Mesenchymal stem cell (in vitro differentiated cells and primary cell): ENCODE data around the gene SAMD4A.
A peak's percentile ranks its signal among the peaks of the same experiment; 100 is the strongest.

Experiments used
- DNase-seq: peaks from one replicate; pipeline ENCODE4 v3.0.0-alpha.2; 2013
- H2AFZ ChIP-seq: one replicate; pipeline ENCODE4 v1.6.1; 2013; ENCODE audit warnings: low read depth, mild to moderate bottlenecking, control low read depth, inconsistent platforms, low read length, moderate library complexity
- H2AK5ac ChIP-seq: 2 replicates; pipeline ENCODE4 v1.6.1; 2013; ENCODE audit warnings: low read length, moderate library complexity, mild to moderate bottlenecking, inconsistent platforms; ENCODE audit not compliant: severe bottlenecking
- H2BK120ac ChIP-seq: one replicate; pipeline ENCODE4 v1.6.1; 2013; ENCODE audit warnings: low read depth, mild to moderate bottlenecking, inconsistent platforms, low read length, moderate library complexity
- H2BK12ac ChIP-seq, 2 experiments: one replicate each; pipeline ENCODE4 v1.6.1; 2013; ENCODE audit warnings: inconsistent platforms in 2 of 2, low read length in 2 of 2, mild to moderate bottlenecking in 2 of 2, moderate library complexity in 2 of 2, control low read depth in 1 of 2
- H2BK15ac ChIP-seq: one replicate; pipeline ENCODE4 v1.6.1; 2013; ENCODE audit warnings: mild to moderate bottlenecking, low read depth, inconsistent platforms; ENCODE audit not compliant: poor library complexity, severe bottlenecking
- H2BK5ac ChIP-seq: 2 replicates; pipeline ENCODE4 v1.6.1; 2013; ENCODE audit warnings: low read depth, mild to moderate bottlenecking, low read length, control low read depth, inconsistent platforms; ENCODE audit not compliant: poor library complexity, severe bottlenecking
- H3K14ac ChIP-seq, 2 experiments: one replicate each; pipeline ENCODE4 v1.6.1; 2013; ENCODE audit warnings: inconsistent platforms in 2 of 2, low read length in 2 of 2, control low read depth in 1 of 2, mild to moderate bottlenecking in 1 of 2, moderate library complexity in 1 of 2
- H3K18ac ChIP-seq, 2 experiments: one replicate each; pipeline ENCODE4 v1.6.1; 2013; ENCODE audit warnings: inconsistent platforms in 2 of 2, low read length in 2 of 2, control low read depth in 1 of 2, low read depth in 1 of 2, mild to moderate bottlenecking in 1 of 2
- H3K23ac ChIP-seq, 2 experiments: one replicate each; pipeline ENCODE4 v1.6.1; 2013; ENCODE audit warnings: inconsistent platforms in 2 of 2, low read length in 2 of 2, mild to moderate bottlenecking in 2 of 2, moderate library complexity in 2 of 2, control low read depth in 1 of 2
- H3K27ac ChIP-seq: 2 replicates; pipeline ENCODE4 v1.5.1; 2013; ENCODE audit warnings: mild to moderate bottlenecking, moderate library complexity, low read length, control low read depth, inconsistent platforms; ENCODE audit not compliant: poor library complexity, severe bottlenecking
- H3K27me3 ChIP-seq, 2 experiments: 2 replicates each; pipeline versions ENCODE4 v1.6.1 to v1.7.0; 2013; ENCODE audit warnings: low read length in 2 of 2, mild to moderate bottlenecking in 2 of 2, moderate library complexity in 2 of 2, control low read depth in 1 of 2, inconsistent platforms in 1 of 2; ENCODE audit not compliant: control insufficient read depth in 1 of 2, insufficient read depth in 1 of 2
- H3K36me3 ChIP-seq, 2 experiments: 2 replicates each; pipeline versions ENCODE4 v1.6.1 to v1.7.0; 2013; ENCODE audit warnings: low read length in 2 of 2, control low read depth in 1 of 2, inconsistent platforms in 1 of 2, low read depth in 1 of 2, mild to moderate bottlenecking in 1 of 2; ENCODE audit not compliant: insufficient read depth in 2 of 2, control insufficient read depth in 1 of 2
- H3K4ac ChIP-seq, 2 experiments: one replicate each; pipeline ENCODE4 v1.6.1; 2013; ENCODE audit warnings: inconsistent platforms in 2 of 2, low read length in 2 of 2, mild to moderate bottlenecking in 2 of 2, moderate library complexity in 2 of 2, control low read depth in 1 of 2, low read depth in 1 of 2
- H3K4me1 ChIP-seq: 2 replicates; pipeline ENCODE4 v1.6.1; 2013; ENCODE audit warnings: low read depth, low read length, control low read depth; ENCODE audit not compliant: control insufficient read depth, insufficient read depth
- H3K4me2 ChIP-seq: 2 replicates; pipeline ENCODE4 v1.6.1; 2013; ENCODE audit warnings: low read length, mild to moderate bottlenecking, inconsistent platforms; ENCODE audit not compliant: poor library complexity, severe bottlenecking
- H3K4me3 ChIP-seq, 2 experiments: 2 replicates each; pipeline versions ENCODE4 v1.5.1 to v1.7.0; 2013; ENCODE audit warnings: low read length in 2 of 2, mild to moderate bottlenecking in 2 of 2, control low read depth in 1 of 2, low read depth in 1 of 2; ENCODE audit not compliant: insufficient read depth in 1 of 2
- H3K79me1 ChIP-seq: replicated peaks from 2 replicates; pipeline ENCODE4 v1.6.1; 2013; ENCODE audit warnings: mild to moderate bottlenecking, control low read depth, low read length, inconsistent platforms; ENCODE audit not compliant: poor library complexity, severe bottlenecking
- H3K9ac ChIP-seq: 2 replicates; pipeline ENCODE4 v1.7.0; 2013; ENCODE audit warnings: mild to moderate bottlenecking, low read length, moderate library complexity
- H3K9me3 ChIP-seq: 2 replicates; pipeline ENCODE4 v1.7.0; 2013; ENCODE audit warnings: mild to moderate bottlenecking, low read length; ENCODE audit not compliant: control insufficient read depth
- H4K8ac ChIP-seq: one replicate; pipeline ENCODE4 v1.6.1; 2013; ENCODE audit warnings: inconsistent platforms, mild to moderate bottlenecking, low read length, moderate library complexity
- H4K91ac ChIP-seq: one replicate; pipeline ENCODE4 v1.6.1; 2013; ENCODE audit warnings: mild to moderate bottlenecking, low read length, inconsistent platforms
- WGBS: methylation state at CpG from one replicate; pipeline ENCODE4 v1.1.7; 2013; ENCODE audit warnings: mixed read lengths; 5-methylcytosine and 5-hydroxymethylcytosine counted together

Gene SAMD4A

GRCh38 chr14:54640506-54640905, 73.6 kb downstream of the SAMD4A start:
- Histone ChIP-seq H2BK120ac (no peak overlapping the region), H3K27me3 (no peaks in the 10 kb centered on the region), H3K9me3 (no peaks in the 10 kb centered on the region), H2AFZ (no peak overlapping the region), H3K23ac (no peak overlapping the region), H4K91ac (peak overlapping the region; percentile 23), H3K18ac (peak overlapping the region; percentile 7 to 13), H3K79me1 (peaks cover 20% of the 10 kb centered on the region), H3K36me3 (no peaks in the 10 kb centered on the region), H3K4me1 (peaks cover 11% of the 10 kb centered on the region), H2BK12ac (no peak overlapping the region), H3K14ac (peak overlapping the region in 1 of 2 experiments; percentile 53), H3K4me3 (peak overlapping the region in 1 of 2 experiments; percentile 42), H3K27ac (no peak overlapping the region), H2AK5ac (no peak overlapping the region), H2BK15ac (no peak overlapping the region), H2BK5ac (no peak overlapping the region), H3K9ac (peak overlapping the region; percentile 64), H4K8ac (peak overlapping the region; percentile 16), H3K4me2 (no peak overlapping the region), H3K4ac (peak overlapping the region in 1 of 2 experiments; percentile 2)
- 61% methylated on average over 7 of the region's 8 CpGs for WGBS
- peak; percentile 41 for DNase-seq

GRCh38 chr14:54642121-54642520, 75.2 kb downstream of the SAMD4A start:
- H2BK15ac ChIP-seq, result peak overlapping the region; percentile 52
- H3K14ac ChIP-seq, result no peak overlapping the region
- no peak overlapping the region for H3K23ac ChIP-seq
- no peak overlapping the region for H3K27ac ChIP-seq
- no peaks in the 10 kb centered on the region for H3K9me3 ChIP-seq
- H4K91ac ChIP-seq, result no peak overlapping the region
- H3K4me1 ChIP-seq, result peaks cover 11% of the 10 kb centered on the region
- no peak overlapping the region for H3K4me2 ChIP-seq
- no peak overlapping the region for H2AFZ ChIP-seq
- H3K9ac ChIP-seq, result no peak overlapping the region
- H3K18ac ChIP-seq, result peak overlapping the region; percentile 25 to 49
- no peak overlapping the region for H3K4ac ChIP-seq
- H2BK5ac ChIP-seq, result no peak overlapping the region
- no peak overlapping the region for H4K8ac ChIP-seq
- WGBS, result 100% methylated on average over 2 of the region's 2 CpGs
- peak overlapping the region; percentile 4 to 29 for H2BK12ac ChIP-seq
- peak overlapping the region; percentile 30 for H2AK5ac ChIP-seq
- no peaks in the 10 kb centered on the region for H3K27me3 ChIP-seq
- H2BK120ac ChIP-seq, result no peak overlapping the region
- H3K4me3 ChIP-seq, result no peak overlapping the region
- no peak for DNase-seq
- no peaks in the 10 kb centered on the region for H3K36me3 ChIP-seq
- peaks cover 22% of the 10 kb centered on the region for H3K79me1 ChIP-seq

- WGBS, result 34% methylated on average over 8 of the region's 9 CpGs
- no peak overlapping the region for H4K8ac ChIP-seq
Observed at GRCh38 chr14:54642801-54643695, 76.1 kb downstream of the SAMD4A start.

GRCh38 chr14:54643696-54644176, 76.8 kb downstream of the SAMD4A start:
- no peak overlapping the region for H3K4ac ChIP-seq
- H3K23ac ChIP-seq, result no peak overlapping the region
- H2BK5ac ChIP-seq, result no peak overlapping the region
- peak overlapping the region; percentile 52 for H2AK5ac ChIP-seq
- DNase-seq, result peak; percentile 55
- no peak overlapping the region for H2BK12ac ChIP-seq
- peak overlapping the region; percentile 52 for H3K27ac ChIP-seq
- H3K4me1 ChIP-seq, result peaks cover 9% of the 10 kb centered on the region
- no peaks in the 10 kb centered on the region for H3K27me3 ChIP-seq
- peaks cover 28% of the 10 kb centered on the region for H3K79me1 ChIP-seq
- H3K36me3 ChIP-seq, result no peaks in the 10 kb centered on the region
- no peak overlapping the region for H3K14ac ChIP-seq
- no peaks in the 10 kb centered on the region for H3K9me3 ChIP-seq
- H3K9ac ChIP-seq, result no peak overlapping the region
- no peak overlapping the region for H4K8ac ChIP-seq
- H3K18ac ChIP-seq, result no peak overlapping the region
- no peak overlapping the region for H2BK15ac ChIP-seq
- H4K91ac ChIP-seq, result no peak overlapping the region
- 49% methylated on average over 5 of the region's 5 CpGs for WGBS
- H3K4me2 ChIP-seq, result no peak overlapping the region
- no peak overlapping the region for H2AFZ ChIP-seq
- no peak overlapping the region for H3K4me3 ChIP-seq
- H2BK120ac ChIP-seq, result peak overlapping the region; percentile 11

More at GRCh38 chr14:54642801-54643695, 76.1 kb downstream of the SAMD4A start:
- DNase-seq, result peak; percentile 68
- Histone ChIP-seq H2BK120ac (no peak overlapping the region), H3K23ac (no peak overlapping the region), H2AFZ (no peak overlapping the region), H3K27ac (peak overlapping the region; percentile 8), H2BK5ac (no peak overlapping the region), H3K14ac (no peak overlapping the region), H3K4me1 (peaks cover 10% of the 10 kb centered on the region), H3K79me1 (peaks cover 26% of the 10 kb centered on the region), H3K4me2 (no peak overlapping the region), H3K4me3 (no peak overlapping the region), H3K27me3 (no peaks in the 10 kb centered on the region), H2BK15ac (no peak overlapping the region), H3K9me3 (no peaks in the 10 kb centered on the region), H2BK12ac (peak overlapping the region; percentile 4 to 29), H3K18ac (peak overlapping the region; percentile 4 to 25), H3K4ac (no peak overlapping the region), H3K9ac (no peak overlapping the region), H2AK5ac (peak overlapping the region; percentile 57), H3K36me3 (no peaks in the 10 kb centered on the region), H4K91ac (peak overlapping the region; percentile 36)
